Measurements from ENCODE around the gene RLN1. TPM values are rescaled to one million over a fixed set of nuclear protein-coding genes. Genes with fewer than 3 reads are reported as not detected.

The RLN1 gene
- polyA plus RNA-seq, 1 of the 3 experiments (the other 2 are of a cell fraction), result 0.23 TPM

GRCh38 chr9:5315187-5315923 is 24.3 kb downstream of the RLN1 start:
- DNase-seq, result no peak
- CTCF ChIA-PET, result no interaction called here
- Histone ChIP-seq H3K27me3 (ENCODE audit: insufficient read depth) (no peaks in the 10 kb centered on the region), H3K27ac (ENCODE audit: low read depth in 2 of 2, low read length in 1 of 2) (no peak overlapping the region), H3F3A (replicated peaks; ENCODE audit: insufficient read depth) (no peaks in the 10 kb centered on the region), H3K4me3 (ENCODE audit: low read depth in 2 of 2, low read length in 1 of 2) (no peak overlapping the region), H4K20me1 (ENCODE audit: insufficient read depth) (no peaks in the 10 kb centered on the region), H3K9me3 (no peaks in the 10 kb centered on the region), H2AFZ (ENCODE audit: low read depth) (no peak overlapping the region), H3K4me1 (ENCODE audit: control insufficient read depth in 1 of 2, insufficient read depth in 2 of 2, low read depth in 1 of 2, low read length in 1 of 2) (no peaks in the 10 kb centered on the region), H3K4me2 (no peak overlapping the region), H3K9me2 (no peaks in the 10 kb centered on the region), H3K9ac (no peak overlapping the region), H3K79me2 (ENCODE audit: insufficient read depth) (no peaks in the 10 kb centered on the region), H3K36me3 (replicated peaks in 1 of 2; ENCODE audit: control insufficient read depth in 1 of 2, insufficient read depth in 2 of 2, low read length in 1 of 2) (no peaks in the 10 kb centered on the region)
- POLR2A ChIA-PET, result no interaction called here
- 6% methylated on average over 4 of the region's 4 CpGs for WGBS (ENCODE audit: low lambda C conversion rate)
- no peak for TF ChIP-seq NFIC (IDR thresholded peaks at IDR 0.05; ENCODE audit: borderline replicate concordance)
- TF ChIP-seq RFX5 (IDR thresholded peaks at IDR 0.05; ENCODE audit: low read length), result no peak
- TF ChIP-seq USF1 (IDR thresholded peaks at IDR 0.05; ENCODE audit: borderline replicate concordance, low read depth), result no peak
- no peak for TF ChIP-seq CHD2 (IDR thresholded peaks at IDR 0.05; ENCODE audit: low read length, partially characterized antibody)
- no peak for TF ChIP-seq TCF12 (IDR thresholded peaks at IDR 0.05)
- no peak for TF ChIP-seq SIN3A (IDR thresholded peaks at IDR 0.05; ENCODE audit: borderline replicate concordance, low read depth, low read length)
- no peak for TF ChIP-seq PBX3 (IDR thresholded peaks at IDR 0.05)
- TF ChIP-seq GATA2 (CRISPR knock-in tag; IDR thresholded peaks at IDR 0.05), result no peak
- TF ChIP-seq EP300 (IDR thresholded peaks at IDR 0.05; ENCODE audit: borderline replicate concordance in 1 of 2, low read depth in 1 of 2, low read length in 1 of 2), result no peak
- no peak for TF ChIP-seq REST (IDR thresholded peaks at IDR 0.05; ENCODE audit: low read depth, low read length)
- no peak for TF ChIP-seq ELF1 (IDR thresholded peaks at IDR 0.05)
- TF ChIP-seq RAD21 (IDR thresholded peaks at IDR 0.05; ENCODE audit: low read length), result no peak

- H3K9ac ChIP-seq, result no peak overlapping the region
Measured at GRCh38 chr9:5310851-5311250, 28.8 kb downstream of the RLN1 start.

More at GRCh38 chr9:5310851-5311250, 28.8 kb downstream of the RLN1 start:
- ChIA-PET CTCF (no interaction called here), POLR2A (no interaction called here)
- no peak for TF ChIP-seq TCF12 (IDR thresholded peaks at IDR 0.05)
- H3K9me3 ChIP-seq, result no peaks in the 10 kb centered on the region
- H3K9me2 ChIP-seq, result no peaks in the 10 kb centered on the region
- no peak overlapping the region for H3K4me2 ChIP-seq
- no peak overlapping the region for H3K4me3 ChIP-seq (ENCODE audit: low read depth in 2 of 2, low read length in 1 of 2)
- no peaks in the 10 kb centered on the region for H4K20me1 ChIP-seq (ENCODE audit: insufficient read depth)
- H2AFZ ChIP-seq (ENCODE audit: low read depth), result no peak overlapping the region
- H3K4me1 ChIP-seq (ENCODE audit: control insufficient read depth in 1 of 2, insufficient read depth in 2 of 2, low read depth in 1 of 2, low read length in 1 of 2), result no peaks in the 10 kb centered on the region
- no peaks in the 10 kb centered on the region; the same call in 1 of the 2 replicates for H3K27me3 ChIP-seq (ENCODE audit: insufficient read depth)
- H3F3A ChIP-seq (replicated peaks; ENCODE audit: insufficient read depth), result no peaks in the 10 kb centered on the region
- H3K79me2 ChIP-seq (ENCODE audit: insufficient read depth), result no peaks in the 10 kb centered on the region
- DNase-seq, result no peak
- no peaks in the 10 kb centered on the region for H3K36me3 ChIP-seq (replicated peaks in 1 of 2; ENCODE audit: control insufficient read depth in 1 of 2, insufficient read depth in 2 of 2, low read length in 1 of 2)
- no peak overlapping the region for H3K27ac ChIP-seq (ENCODE audit: low read depth in 2 of 2, low read length in 1 of 2)
